Dorsolateral prefrontal cortex (tissue), 118 donors: ENCODE results near the gene TMIE. TPM values are rescaled to one million over a fixed set of nuclear protein-coding genes. Genes with fewer than 3 reads are reported as not detected.

Source experiments
- total RNA-seq, 120 experiments: library from RNA; stranded (reverse); gene quantifications; one replicate each; pipeline versions ENCODE4 v1.2.3 to v1.2.4, GENCODE V29; 2022

TMIE gene
- total RNA-seq, 120 experiments from 2014 or later: 3.7 to 23.3 (median 7.6) TPM

Other genes starting within 250 kb of the TMIE start
- 10 to 100 TPM in 8 of 120 experiments, 1 to 10 TPM in 76, under 1 TPM in 28, not detected in 8; 0.21 to 56.0 (median 2.4) TPM for gene LTF, start 236.5 kb upstream of the TMIE start, total RNA-seq
- gene RTP3, start 203.4 kb upstream of the TMIE start, total RNA-seq: not detected
- 10 to 100 TPM in 60 of 120 experiments, 1 to 10 TPM in 60; 1.8 to 21.6 (median 9.9) TPM for gene LRRC2, start 135.1 kb upstream of the TMIE start, total RNA-seq
- under 1 TPM in 1 of 120 experiments, not detected in 119; 0.30 TPM for gene FAM240A, start 88.9 kb upstream of the TMIE start, total RNA-seq
- gene ALS2CL, start 7.7 kb upstream of the TMIE start, total RNA-seq: 10 to 100 TPM in 113 of 120 experiments, 1 to 10 TPM in 7; 3.9 to 38.1 (median 15.9) TPM
- gene PRSS50, start 16.5 kb downstream of the TMIE start, total RNA-seq: under 1 TPM in 44 of 120 experiments, not detected in 76; 0.11 to 0.64 (median 0.31) TPM
- 10 to 100 TPM in 3 of 120 experiments, 1 to 10 TPM in 117; 1.2 to 13.0 (median 4.9) TPM for gene MYL3, start 162.1 kb downstream of the TMIE start, total RNA-seq
- 10 to 100 TPM in 115 of 120 experiments, 1 to 10 TPM in 5; 7.9 to 65.0 (median 17.4) TPM for gene PTH1R, start 176.3 kb downstream of the TMIE start, total RNA-seq